Right atrium auricular region (tissue), 2 donors: Measurements from ENCODE around the gene SMAD5. TPM values are rescaled to one million over a fixed set of nuclear protein-coding genes. Genes with fewer than 3 reads are reported as not detected.

Source experiments
- DNase-seq: peaks from one replicate; pipeline ENCODE4 v3.0.0-alpha.2; 2019; ENCODE audit warnings: low spot score
- H3K27ac ChIP-seq, 2 donors: fragments of 200-600 bp; sonication (generic); 1 replicate in 1 of 2; 2 replicates in 1 of 2; pipeline ENCODE4 v1.5.1; 2016 to 2019
- H3K27me3 ChIP-seq, 2 donors: fragments of 200-600 bp; sonication (generic); one replicate each; pipeline versions ENCODE4 v1.5.1 to v1.6.0; 2017 to 2019
- H3K36me3 ChIP-seq: fragments of 200-600 bp; sonication (generic); one replicate; pipeline ENCODE4 v1.5.1; 2016
- H3K4me1 ChIP-seq, 2 donors: fragments of 200-600 bp; sonication (generic); one replicate each; pipeline versions ENCODE4 v1.5.1 to v1.6.0; 2017 to 2019
- H3K4me3 ChIP-seq, 2 donors: fragments of 200-600 bp; sonication (generic); 1 replicate in 1 of 2; 2 replicates in 1 of 2; pipeline ENCODE4 v1.5.1; 2017 to 2019; ENCODE audit warnings: mild to moderate bottlenecking in 1 of 2, moderate library complexity in 1 of 2
- H3K9me3 ChIP-seq, 2 donors: fragments of 200-600 bp; sonication (generic); one replicate each; pipeline ENCODE4 v1.5.1; 2019
- CTCF ChIP-seq, 2 donors: fragments of 200-600 bp; sonication (generic); IDR thresholded peaks; one replicate each; pipeline ENCODE4 v1.5.1; 2019; ENCODE audit warnings: antibody characterized with exemption in 2 of 2
- total RNA-seq, 2 donors: library from RNA; depleted of rRNA; stranded (reverse); fragments of >200 nt; gene quantifications; one replicate each; pipeline ENCODE4 v1.1.0, GENCODE V29; 2016

Gene SMAD5
- total RNA-seq, 2 donors from 2014 or later, result 25.0 to 26.7 TPM

GRCh38 chr5:136132087-136132486, 558 bp upstream of the SMAD5 start:
- Histone ChIP-seq H3K9me3 (no peaks in the 10 kb centered on the region), H3K27me3 (no peaks in the 10 kb centered on the region), H3K4me1 (peaks cover 0 to 38% of the 10 kb centered on the region in 2 donors), H3K27ac (peak overlapping the region; percentile 96 to 98), H3K4me3 (peak overlapping the region; percentile 89 to 90), H3K36me3 (no peaks in the 10 kb centered on the region)
- no peak for DNase-seq
- no peak for TF ChIP-seq CTCF (IDR thresholded peaks at IDR 0.05)

- H3K27me3 ChIP-seq, result no peaks in the 10 kb centered on the region
- DNase-seq, result peak; percentile 63
- peak overlapping the region; percentile 89 to 90 for H3K4me3 ChIP-seq
- H3K4me1 ChIP-seq, result peaks cover 0 to 51% of the 10 kb centered on the region in 2 donors
- peak overlapping the region; percentile 96 to 98 for H3K27ac ChIP-seq
- no peaks in the 10 kb centered on the region for H3K36me3 ChIP-seq
- no peaks in the 10 kb centered on the region for H3K9me3 ChIP-seq
- TF ChIP-seq CTCF (IDR thresholded peaks at IDR 0.05), result no peak
These were observed 727 bp downstream of the SMAD5 start for GRCh38 chr5:136133222-136133921.

- Histone ChIP-seq H3K27me3 (no peaks in the 10 kb centered on the region), H3K4me3 (peak overlapping the region; percentile 89 to 90), H3K27ac (peak overlapping the region; percentile 96 to 98), H3K36me3 (no peaks in the 10 kb centered on the region), H3K9me3 (no peaks in the 10 kb centered on the region), H3K4me1 (peaks cover 0 to 56% of the 10 kb centered on the region in 2 donors)
- DNase-seq, result no peak
- no peak for TF ChIP-seq CTCF (IDR thresholded peaks at IDR 0.05)
These were observed 1.3 kb downstream of the SMAD5 start for GRCh38 chr5:136133922-136134379.

GRCh38 chr5:136134653-136135052, 2.0 kb downstream of the SMAD5 start:
- Histone ChIP-seq H3K27me3 (no peaks in the 10 kb centered on the region), H3K36me3 (no peaks in the 10 kb centered on the region), H3K27ac (no peak overlapping the region), H3K4me3 (no peak overlapping the region), H3K4me1 (peaks cover 0 to 61% of the 10 kb centered on the region in 2 donors), H3K9me3 (no peaks in the 10 kb centered on the region)
- TF ChIP-seq CTCF (IDR thresholded peaks at IDR 0.05), result no peak
- DNase-seq, result no peak

GRCh38 chr5:136135536-136135935, 2.9 kb downstream of the SMAD5 start:
- H3K27me3 ChIP-seq, result no peaks in the 10 kb centered on the region
- no peak overlapping the region for H3K4me3 ChIP-seq
- no peaks in the 10 kb centered on the region for H3K36me3 ChIP-seq
- H3K27ac ChIP-seq, result no peak overlapping the region
- no peak for TF ChIP-seq CTCF (IDR thresholded peaks at IDR 0.05)
- no peak for DNase-seq
- H3K9me3 ChIP-seq, result no peaks in the 10 kb centered on the region
- H3K4me1 ChIP-seq, result peaks cover 0 to 70% of the 10 kb centered on the region in 2 donors
